HepG2 (cell line): ENCODE measurements around the gene ZRANB2. TPM values are rescaled to one million over a fixed set of nuclear protein-coding genes. Genes with fewer than 3 reads are reported as not detected.

ENCODE experiments used
- ATAC-seq: fragments of 200-7000 bp; cut with Tn5 transposase; 3 replicates; pipeline ENCODE4 v1.9.1; 2020; ENCODE audit warnings: mild to moderate bottlenecking, moderate library complexity
- BruUV-seq: library from RNA; stranded (reverse); fragments of 400-500 nt; replicated peaks from 2 replicates; lab custom pipeline; 2021; lab: Mats Ljungman, UMichigan
- CTCF ChIA-PET: fragments of 300-600 bp; formaldehyde crosslinking; extraction: SDS; loops from one replicate; lab custom pipeline; 2021; ENCODE audit warnings: low total read pairs, inconsistent platforms, low intra/inter-chr PET ratio; lab: Yijun Ruan, JAX
- POLR2A ChIA-PET: fragments of 350-600 bp; sonication (Branson Sonifier 250); formaldehyde crosslinking; loops from one replicate; lab custom pipeline; 2020; ENCODE audit warnings: antibody characterized with exemption, inconsistent platforms; lab: Yijun Ruan, JAX
- DNase-seq: peaks from one replicate; pipeline ENCODE4 v3.0.0-alpha.2; 2015; ENCODE audit warnings: low spot score
- FAIRE-seq: peaks from 3 replicates; lab custom pipeline; 2011; peaks lifted over from hg19 to GRCh38; lab: Jason Lieb, UNC
- H2AFZ ChIP-seq: one replicate; pipeline ENCODE4 v1.6.1; 2011; ENCODE audit warnings: low read length, inconsistent platforms
- H3K27ac ChIP-seq: fragments of 300-600 bp; 3 replicates; pipeline ENCODE4 v1.8.0; 2011; ENCODE audit warnings: mixed run types, mild to moderate bottlenecking, mixed read lengths, low read length, inconsistent platforms; ENCODE audit not compliant: insufficient read depth; ENCODE audit errors: extremely low read length
- H3K27me3 ChIP-seq, 2 experiments: fragments of 200-600 bp in 1 of 2; 2 replicates in 1 of 2; 3 replicates in 1 of 2; pipeline versions ENCODE4 v1.6.0 to v1.8.0; 2011; ENCODE audit warnings: low read length in 2 of 2, mild to moderate bottlenecking in 2 of 2, moderate library complexity in 2 of 2, inconsistent platforms in 1 of 2; ENCODE audit not compliant: insufficient read depth in 2 of 2, control insufficient read depth in 1 of 2
- H3K36me3 ChIP-seq, 2 experiments: fragments of 200-600 bp in 1 of 2; replicated peaks in 1 of 2; 2 replicates in 1 of 2; 3 replicates in 1 of 2; pipeline versions ENCODE4 v1.5.1 to v1.8.0; 2011; ENCODE audit warnings: low read length in 2 of 2, inconsistent platforms in 1 of 2; ENCODE audit not compliant: insufficient read depth in 2 of 2, control insufficient read depth in 1 of 2
- H3K4me1 ChIP-seq: 2 replicates; pipeline ENCODE4 v1.5.1; 2012; ENCODE audit warnings: low read length, inconsistent platforms; ENCODE audit not compliant: insufficient read depth
- H3K4me2 ChIP-seq: 2 replicates; pipeline ENCODE4 v1.6.0; 2011; ENCODE audit warnings: low read depth, low read length, inconsistent platforms
- H3K4me3 ChIP-seq, 3 experiments: fragments of 200-600 bp in 1 of 3; sonication (generic), shearing (Covaris generic) in 1 of 3; replicated peaks in 1 of 3; 2 replicates each; pipeline ENCODE4 v1.5.1; 2011 to 2016; ENCODE audit warnings: low read length in 3 of 3, inconsistent platforms in 2 of 3, low read depth in 2 of 3, mild to moderate bottlenecking in 2 of 3, control low read depth in 1 of 3, mixed read lengths in 1 of 3; ENCODE audit not compliant: insufficient read depth in 1 of 3
- H3K79me2 ChIP-seq: one replicate; pipeline ENCODE4 v1.6.1; 2011; ENCODE audit warnings: low read length, inconsistent platforms; ENCODE audit not compliant: insufficient read depth
- H3K9ac ChIP-seq: 2 replicates; pipeline ENCODE4 v1.6.0; 2011; ENCODE audit warnings: mild to moderate bottlenecking, low read depth, low read length, inconsistent platforms; ENCODE audit not compliant: insufficient read depth
- H3K9me3 ChIP-seq: 2 replicates; pipeline ENCODE4 v1.5.1; 2012; ENCODE audit warnings: mild to moderate bottlenecking, low read length
- H4K20me1 ChIP-seq: 2 replicates; pipeline ENCODE4 v1.6.0; 2011; ENCODE audit warnings: inconsistent platforms, mild to moderate bottlenecking, low read length, moderate library complexity; ENCODE audit not compliant: insufficient read depth
- ARID3A ChIP-seq: IDR thresholded peaks from 2 replicates; pipeline ENCODE4 v1.6.1; 2012; ENCODE audit warnings: low read depth, low read length, improper control_type of control experiment
- FOXK1 ChIP-seq: sonication (generic); formaldehyde crosslinking; IDR thresholded peaks from 2 replicates; pipeline ENCODE4 v1.4.0; 2020; ENCODE audit warnings: low read depth, missing genetic modification reagents, borderline replicate concordance
- GLI4 ChIP-seq: sonication (generic); formaldehyde crosslinking; IDR thresholded peaks from 2 replicates; pipeline ENCODE4 v1.5.1; 2020; ENCODE audit warnings: missing genetic modification reagents, mild to moderate bottlenecking, moderate library complexity, borderline replicate concordance
- NFIC ChIP-seq: IDR thresholded peaks from 2 replicates; pipeline ENCODE4 v1.6.1; 2012; ENCODE audit warnings: mild to moderate bottlenecking, low read length, inconsistent platforms
- PHF8 ChIP-seq: sonication (generic); formaldehyde crosslinking; IDR thresholded peaks from 2 replicates; pipeline ENCODE4 v1.5.0; 2020; ENCODE audit warnings: missing genetic modification reagents
- RARA ChIP-seq: IDR thresholded peaks from 2 replicates; pipeline ENCODE4 v1.6.1; 2016; ENCODE audit warnings: missing genetic modification reagents, missing compliant biosample characterization
- RFX3 ChIP-seq: IDR thresholded peaks from 2 replicates; pipeline ENCODE4 v1.6.1; 2016; ENCODE audit warnings: missing biosample characterization, missing genetic modification reagents
- STAT5B ChIP-seq: sonication (generic); formaldehyde crosslinking; IDR thresholded peaks from 2 replicates; pipeline ENCODE4 v1.4.0; 2020; ENCODE audit warnings: missing genetic modification reagents
- TCF7L2 ChIP-seq: IDR thresholded peaks from 2 replicates; pipeline ENCODE4 v1.6.1; 2011; ENCODE audit warnings: mild to moderate bottlenecking, low read depth, low read length, moderate library complexity
- USF2 ChIP-seq, 2 experiments: sonication (generic) in 1 of 2; formaldehyde crosslinking in 1 of 2; IDR thresholded peaks; 2 replicates each; pipeline versions ENCODE4 v1.5.1 to v1.6.1; 2011 to 2020; ENCODE audit warnings: borderline replicate concordance in 1 of 2, low read depth in 1 of 2, low read length in 1 of 2, mild to moderate bottlenecking in 1 of 2, missing genetic modification reagents in 1 of 2, moderate library complexity in 1 of 2
- ZNF12 ChIP-seq: sonication (generic); formaldehyde crosslinking; IDR thresholded peaks from 2 replicates; pipeline ENCODE4 v1.5.0; 2020; ENCODE audit warnings: missing genetic modification reagents
- ZNF292 ChIP-seq: sonication (generic); formaldehyde crosslinking; IDR thresholded peaks from 2 replicates; pipeline ENCODE4 v1.8.1; 2022; ENCODE audit warnings: mild to moderate bottlenecking, low read depth, missing genetic modification reagents, borderline replicate concordance
- ZNF362 ChIP-seq: sonication (generic); formaldehyde crosslinking; IDR thresholded peaks from 2 replicates; pipeline ENCODE4 v1.4.0; 2020; ENCODE audit warnings: missing genetic modification reagents, mild to moderate bottlenecking, borderline replicate concordance
- ZNF431 ChIP-seq: sonication (generic); formaldehyde crosslinking; IDR thresholded peaks from 2 replicates; pipeline ENCODE4 v1.9.0; 2022; ENCODE audit warnings: missing genetic modification reagents, low read depth, mild to moderate bottlenecking, borderline replicate concordance
- ZNF563 ChIP-seq: sonication (generic); formaldehyde crosslinking; IDR thresholded peaks from 2 replicates; pipeline ENCODE4 v1.8.0; 2022; ENCODE audit warnings: mild to moderate bottlenecking, moderate library complexity, missing genetic modification reagents
- WGBS: methylation state at CpG from one replicate; pipeline ENCODE4 v1.1.6; 2017; ENCODE audit warnings: low lambda C conversion rate; 5-methylcytosine and 5-hydroxymethylcytosine counted together
- in situ Hi-C: cut with HindIII; loops from 2 replicates; pipeline ENCODE4 v1.10.0; 2017; ENCODE audit warnings: low pct_unique_long_range_greater_than_20kb; ENCODE audit not compliant: extremely low pct_ligation_motif_present
- intact Hi-C: fragments of 100-400 bp; cut with micrococcal nuclease; formaldehyde crosslinking; loops from one replicate; pipeline ENCODE4 v1.10.0; 2022; ENCODE audit not compliant: unreplicated experiment
- polyA plus RNA-seq, 8 experiments: library from polyadenylated mRNA; depleted of rRNA in 3 of 8; stranded (reverse) in 7 of 8; unstranded in 1 of 8; fragments of >200 nt; fragmentation: Illumina TruSeq in 4 of 8; extraction: Trizol in 4 of 8; gene quantifications; 2 replicates each; pipeline versions ENCODE4 v1.2.1 to v1.2.3, GENCODE V29; 2011 to 2016; ENCODE audit warnings: low read depth in 4 of 8, missing spikeins in 1 of 8, mixed read lengths in 1 of 8; ENCODE audit not compliant: insufficient read depth in 1 of 8
- total RNA-seq, 5 experiments: library from RNA; depleted of rRNA; stranded (reverse); fragments of >200 nt; fragmentation: Illumina TruSeq; extraction: Trizol; gene quantifications; 2 replicates each; pipeline ENCODE4 v1.2.3, GENCODE V29; 2016; ENCODE audit warnings: low read depth in 1 of 5

ZRANB2 gene
- total and polyA plus RNA-seq, 2 of the 13 experiments (the other 11 are each of a cell fraction or from before 2014, with no cell fraction given): 43.0 to 45.4 TPM

- BruUV-seq: no TSS peak
- intact Hi-C loops: no loop called here
These were observed 65.1 kb downstream of the ZRANB2 start for GRCh38 chr1:71015745-71016144.

GRCh38 chr1:71014178-71014579 lies 66.7 kb downstream of the ZRANB2 start:
- WGBS: 0% methylated on average over 1 of the region's 1 CpG
- no peaks in the 10 kb centered on the region for H3K27me3 ChIP-seq
- H3K4me1 ChIP-seq: no peaks in the 10 kb centered on the region
- DNase-seq: no peak
- in situ Hi-C loops: no loop called here
- no peak overlapping the region for H3K27ac ChIP-seq
- H3K79me2 ChIP-seq: no peaks in the 10 kb centered on the region
- H4K20me1 ChIP-seq: no peaks in the 10 kb centered on the region
- ChIA-PET CTCF (no interaction called here), POLR2A (no interaction called here)
- no peak for FAIRE-seq
- H3K36me3 ChIP-seq: no peaks in the 10 kb centered on the region
- no peak for ATAC-seq
- no peak overlapping the region for H3K9ac ChIP-seq
- H3K4me2 ChIP-seq: no peak overlapping the region
- H3K9me3 ChIP-seq: no peaks in the 10 kb centered on the region
- no TSS peak for BruUV-seq
- no peak overlapping the region for H2AFZ ChIP-seq
- H3K4me3 ChIP-seq: no peak overlapping the region
- intact Hi-C loops: no loop called here
- no peak for TF ChIP-seq STAT5B (CRISPR knock-in tag)
- no peak for TF ChIP-seq ZNF431 (CRISPR knock-in tag)
- no peak for TF ChIP-seq ZNF563 (CRISPR knock-in tag)
- no peak for TF ChIP-seq ZNF362 (CRISPR knock-in tag)
- no peak for TF ChIP-seq FOXK1 (CRISPR knock-in tag)
- TF ChIP-seq NFIC: no peak
- no peak for TF ChIP-seq TCF7L2
- no peak for TF ChIP-seq ZNF292
- TF ChIP-seq USF2 (IDR thresholded peaks at IDR 0.05; ENCODE audit: low read depth, low read length): no peak
- no peak for TF ChIP-seq USF2 (CRISPR knock-in tag; IDR thresholded peaks at IDR 0.05; ENCODE audit: borderline replicate concordance)
- TF ChIP-seq PHF8: no peak
- TF ChIP-seq RFX3 (CRISPR knock-in tag): no peak
- no peak for TF ChIP-seq ARID3A
- TF ChIP-seq GLI4 (CRISPR knock-in tag): no peak

More at GRCh38 chr1:71015745-71016144, 65.1 kb downstream of the ZRANB2 start:
- H3K36me3 ChIP-seq: no peaks in the 10 kb centered on the region
- no peak for DNase-seq
- H3K27ac ChIP-seq: no peak overlapping the region
- in situ Hi-C loops: no loop called here
- H2AFZ ChIP-seq: no peak overlapping the region
- no peak overlapping the region for H3K9ac ChIP-seq
- H3K27me3 ChIP-seq: no peaks in the 10 kb centered on the region
- ChIA-PET CTCF (no interaction called here), POLR2A (no interaction called here)
- no peak for FAIRE-seq
- H3K4me3 ChIP-seq: no peak overlapping the region
- ATAC-seq: no peak
- H3K79me2 ChIP-seq: no peaks in the 10 kb centered on the region
- H3K4me1 ChIP-seq: no peaks in the 10 kb centered on the region
- no peak for TF ChIP-seq ZNF12 (CRISPR knock-in tag)
- TF ChIP-seq RARA (CRISPR knock-in tag): no peak
- no peaks in the 10 kb centered on the region for H3K9me3 ChIP-seq
- WGBS: 0% methylated on average over 5 of the region's 5 CpGs
- no peaks in the 10 kb centered on the region for H4K20me1 ChIP-seq
- no peak overlapping the region for H3K4me2 ChIP-seq
